Activated T-cell treated with anti-CD3 and anti-CD28 coated beads, Interleukin-2, amount 50 U/mL, for 72 hours (primary cell): ENCODE results near the gene SORBS1. TPM values are rescaled to one million over a fixed set of nuclear protein-coding genes. Genes with fewer than 3 reads are reported as not detected.
"Not testable (repeated sequence)": the region's sequence is repeated elsewhere in the genome, so short reads cannot be mapped to it uniquely, and the experiment has no call there.

Experiments
- ATAC-seq, 2 donors: fragments of 150-1000 bp; cut with Tn5 transposase; replicated peaks in 1 of 2; 2 replicates each; pipeline ENCODE4 v1.10.0; 2021; ENCODE audit warnings: moderate library complexity in 2 of 2, mild to moderate bottlenecking in 1 of 2
- DNase-seq, 2 donors: peaks; one replicate each; pipeline ENCODE4 v3.0.0; 2021 to 2022; ENCODE audit warnings: mixed read lengths in 1 of 2
- H3K27ac Mint-ChIP-seq: one replicate; pipeline ENCODE4 v1.8.0; 2022; ENCODE audit warnings: mild to moderate bottlenecking, moderate library complexity, mixed read lengths
- H3K27me3 Mint-ChIP-seq: one replicate; pipeline ENCODE4 v1.8.0; 2022; ENCODE audit warnings: low read depth, mixed read lengths
- H3K36me3 Mint-ChIP-seq, 2 donors: one replicate each; pipeline ENCODE4 v1.8.0; 2022; ENCODE audit warnings: mixed read lengths in 2 of 2, mild to moderate bottlenecking in 1 of 2; ENCODE audit not compliant: insufficient read depth in 2 of 2
- H3K4me1 Mint-ChIP-seq: one replicate; pipeline ENCODE4 v1.8.0; 2022; ENCODE audit warnings: low read depth, mixed read lengths
- H3K4me3 Mint-ChIP-seq, 2 donors: one replicate each; pipeline ENCODE4 v1.8.0; 2022; ENCODE audit warnings: mild to moderate bottlenecking in 2 of 2, mixed read lengths in 2 of 2, moderate library complexity in 2 of 2
- H3K9me3 Mint-ChIP-seq, 2 donors: one replicate each; pipeline ENCODE4 v1.8.0; 2022; ENCODE audit warnings: mixed read lengths in 2 of 2
- total RNA-seq, 2 donors: library from RNA; stranded (reverse); gene quantifications; one replicate each; pipeline ENCODE4 v1.2.3, GENCODE V29; 2022

The SORBS1 gene
- total RNA-seq, 2 donors from 2014 or later, result 1.2 to 2.4 TPM

DNA sequence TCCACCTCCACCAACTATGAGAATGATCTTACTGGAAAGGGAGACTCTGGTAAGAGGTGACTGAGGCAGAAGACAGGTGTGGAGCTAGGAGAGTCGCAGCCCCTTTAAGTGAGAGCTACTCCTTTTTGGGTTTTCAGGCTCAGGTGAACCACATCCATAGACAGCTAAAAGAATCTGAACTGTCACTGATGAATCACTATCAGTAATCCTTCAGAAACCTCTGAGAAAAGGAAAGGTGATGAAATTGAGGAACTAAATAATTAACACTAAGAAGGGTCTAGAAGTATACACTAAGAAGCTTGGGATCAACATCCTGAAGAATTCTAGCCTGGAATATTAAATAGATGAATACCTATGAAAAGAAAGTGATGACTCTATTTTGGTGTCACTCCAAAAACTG is 83.0 kb downstream of the SORBS1 start:
- Mint-ChIP-seq H3K4me3 (no peak overlapping the region), H3K36me3 (no peaks in the 10 kb centered on the region), H3K9me3 (no peaks in the 10 kb centered on the region), H3K27me3 (no peaks in the 10 kb centered on the region), H3K4me1 (no peaks in the 10 kb centered on the region), H3K27ac (no peak overlapping the region)
- ATAC-seq (no peak), DNase-seq (no peak)

GRCh38 chr10:95477175-95477520 is 84.0 kb downstream of the SORBS1 start:
- no peaks in the 10 kb centered on the region for H3K4me1 Mint-ChIP-seq

GRCh38 chr10:95476469-95477174 is 84.5 kb downstream of the SORBS1 start:
- Mint-ChIP-seq H3K27ac (no peak overlapping the region), H3K9me3 (no peaks in the 10 kb centered on the region), H3K4me1 (no peaks in the 10 kb centered on the region), H3K4me3 (no peak overlapping the region), H3K27me3 (no peaks in the 10 kb centered on the region), H3K36me3 (no peaks in the 10 kb centered on the region)
- DNase-seq, result no peak
- ATAC-seq, result no peak

More at GRCh38 chr10:95477175-95477520, 84.0 kb downstream of the SORBS1 start:
- Mint-ChIP-seq H3K27me3 (no peaks in the 10 kb centered on the region), H3K27ac (no peak overlapping the region), H3K9me3 (no peaks in the 10 kb centered on the region), H3K36me3 (no peaks in the 10 kb centered on the region), H3K4me3 (no peak overlapping the region)
- DNase-seq (no peak), ATAC-seq (no peak)

DNA sequence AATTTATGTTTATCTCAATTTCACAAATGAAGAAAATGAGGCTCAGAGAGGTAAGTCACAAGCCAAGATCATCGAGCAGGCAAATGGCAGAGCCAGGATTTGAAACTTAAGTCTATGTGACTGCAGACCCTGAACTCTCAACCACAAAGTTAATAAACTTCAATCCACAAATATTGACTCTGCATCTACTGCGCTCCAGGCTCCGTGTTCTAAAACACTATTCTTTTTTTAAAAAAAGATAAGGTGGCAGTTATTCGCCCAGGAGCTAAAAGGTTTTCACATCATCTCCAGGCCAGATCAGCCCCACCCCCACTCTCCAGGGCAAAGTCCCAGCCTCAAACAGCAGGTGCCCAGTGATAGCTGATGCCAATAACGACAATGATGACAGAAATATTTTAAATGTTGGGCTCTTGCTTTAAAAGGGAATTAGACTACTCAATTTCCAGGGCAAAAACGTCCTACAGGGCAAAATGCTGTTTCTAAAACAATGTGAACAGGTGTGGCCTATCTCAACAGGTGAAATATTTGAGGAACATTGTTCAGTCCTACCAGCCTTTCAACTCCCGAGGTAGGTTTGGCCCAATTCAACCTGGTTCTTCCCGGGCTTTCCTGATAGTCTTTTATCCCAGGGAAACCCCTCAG is 85.2 kb downstream of the SORBS1 start:
- no peak overlapping the region for H3K4me3 Mint-ChIP-seq
- no peak for ATAC-seq
- no peaks in the 10 kb centered on the region for H3K36me3 Mint-ChIP-seq
- H3K27me3 Mint-ChIP-seq, result no peaks in the 10 kb centered on the region
- H3K9me3 Mint-ChIP-seq, result no peaks in the 10 kb centered on the region
- H3K27ac Mint-ChIP-seq, result no peak overlapping the region
- DNase-seq, result no peak
- no peaks in the 10 kb centered on the region for H3K4me1 Mint-ChIP-seq

GRCh38 chr10:95475003-95475383 is 86.2 kb downstream of the SORBS1 start:
- Mint-ChIP-seq H3K4me1 (no peaks in the 10 kb centered on the region), H3K27me3 (no peaks in the 10 kb centered on the region), H3K27ac (no peak overlapping the region), H3K9me3 (no peaks in the 10 kb centered on the region), H3K36me3 (no peaks in the 10 kb centered on the region), H3K4me3 (no peak overlapping the region)
- DNase-seq (no peak), ATAC-seq (no peak)

DNA sequence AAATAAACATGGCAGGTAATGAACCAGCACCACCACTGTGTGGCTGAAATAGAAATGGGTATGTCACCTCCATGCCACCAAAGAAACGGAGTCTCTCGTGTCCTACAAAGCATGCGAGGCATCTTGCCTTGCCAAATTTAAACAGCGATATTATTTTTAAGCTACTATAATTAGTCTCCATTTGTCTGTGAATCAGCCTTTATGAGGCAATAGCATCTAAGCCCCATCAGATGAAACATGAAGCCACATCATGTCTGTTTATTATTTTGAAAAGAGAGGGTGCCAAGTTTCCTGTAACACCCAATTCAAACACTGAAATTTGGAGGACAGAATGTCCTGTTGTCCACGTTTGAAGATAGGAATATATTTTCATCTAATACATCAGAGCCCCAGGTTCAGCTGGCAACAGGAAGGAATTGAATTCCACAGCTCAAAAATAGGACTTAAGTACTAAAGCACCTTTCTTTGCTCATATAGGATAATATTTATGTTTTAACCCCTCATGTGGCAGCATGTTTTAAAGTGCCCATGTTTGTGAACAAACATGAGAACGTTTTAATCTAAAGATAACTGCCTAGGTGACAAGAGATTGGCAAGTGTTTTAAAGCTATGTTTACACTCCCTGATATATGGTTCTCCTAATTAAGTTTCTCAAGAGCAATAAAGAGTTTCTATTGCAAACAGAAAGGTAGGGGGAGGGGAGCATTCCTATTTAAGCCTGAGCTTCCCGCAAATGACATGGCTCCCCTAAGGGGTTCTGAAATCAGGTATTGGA is 86.8 kb downstream of the SORBS1 start:
- Mint-ChIP-seq H3K27ac (no peak overlapping the region), H3K36me3 (no peaks in the 10 kb centered on the region), H3K4me3 (no peak overlapping the region), H3K4me1 (no peaks in the 10 kb centered on the region), H3K9me3 (no peaks in the 10 kb centered on the region), H3K27me3 (no peaks in the 10 kb centered on the region)
- ATAC-seq, result no peak
- DNase-seq, result no peak

DNA sequence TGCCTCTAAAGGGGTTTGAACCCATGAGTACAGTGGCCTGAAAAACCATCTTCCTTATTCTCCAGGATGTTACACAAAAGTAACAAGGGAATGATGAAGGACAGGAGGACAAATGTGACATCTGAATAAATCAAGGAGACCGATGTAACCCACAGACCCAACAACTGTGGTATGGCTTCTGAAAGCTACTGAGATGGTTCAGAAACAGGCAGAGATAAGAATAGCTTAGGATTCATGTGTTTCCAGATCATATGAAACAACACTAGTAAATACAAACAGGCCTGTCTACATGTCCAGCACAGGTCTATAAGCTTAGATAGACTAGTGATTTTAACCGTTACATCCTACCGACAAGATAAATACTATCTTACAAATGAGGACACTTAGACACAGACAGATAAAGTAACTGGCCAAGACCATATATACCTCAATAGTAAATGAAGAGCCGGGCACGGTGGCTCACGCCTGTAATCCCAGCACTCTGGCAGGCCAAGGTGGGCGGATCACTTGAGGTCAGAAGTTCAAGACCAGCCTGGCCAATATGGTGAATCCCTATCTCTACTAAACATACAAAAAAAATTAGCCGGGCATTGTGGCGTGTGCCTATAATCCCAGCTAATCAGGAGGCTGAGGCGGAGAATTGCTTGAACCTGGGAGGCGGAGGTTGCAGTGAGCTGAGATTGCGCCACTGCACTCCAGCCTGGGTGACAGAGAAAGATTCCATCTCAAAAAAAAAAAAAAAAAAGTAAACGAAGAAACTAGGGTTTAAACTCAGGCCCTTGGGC is 88.7 kb downstream of the SORBS1 start:
- H3K4me3 Mint-ChIP-seq, result no peak overlapping the region
- no peaks in the 10 kb centered on the region for H3K4me1 Mint-ChIP-seq
- no peak overlapping the region for H3K27ac Mint-ChIP-seq
- peaks cover 6% of the 10 kb centered on the region for H3K27me3 Mint-ChIP-seq
- no peaks in the 10 kb centered on the region for H3K36me3 Mint-ChIP-seq
- no peaks in the 10 kb centered on the region for H3K9me3 Mint-ChIP-seq
- ATAC-seq (no peak), DNase-seq (no peak)

DNA sequence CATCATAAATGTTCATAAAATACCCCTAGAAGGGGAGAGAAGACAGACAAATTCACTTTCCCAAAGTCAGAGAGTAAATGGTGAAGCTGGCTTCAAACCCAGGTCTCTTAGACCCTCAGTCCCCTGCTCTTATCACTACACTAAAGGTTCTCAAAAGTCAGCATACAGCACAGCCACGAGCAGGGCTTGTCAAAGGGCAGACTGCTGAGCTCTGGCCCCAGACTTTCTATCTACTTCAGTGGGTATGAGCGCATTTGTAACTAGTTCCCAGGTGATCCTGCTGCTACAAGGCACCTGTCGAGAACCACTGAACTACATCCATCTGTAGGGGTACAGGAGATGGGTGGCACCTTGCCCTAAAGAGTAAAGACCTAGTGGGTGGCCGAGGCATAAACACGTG is 91.5 kb downstream of the SORBS1 start:
- no peaks in the 10 kb centered on the region for H3K9me3 Mint-ChIP-seq
- no peak for DNase-seq
- no peak for ATAC-seq
- H3K27ac Mint-ChIP-seq, result no peak overlapping the region
- H3K4me3 Mint-ChIP-seq, result no peak overlapping the region
- H3K27me3 Mint-ChIP-seq, result peaks cover 6% of the 10 kb centered on the region
- no peaks in the 10 kb centered on the region for H3K4me1 Mint-ChIP-seq
- H3K36me3 Mint-ChIP-seq, result no peaks in the 10 kb centered on the region

DNA sequence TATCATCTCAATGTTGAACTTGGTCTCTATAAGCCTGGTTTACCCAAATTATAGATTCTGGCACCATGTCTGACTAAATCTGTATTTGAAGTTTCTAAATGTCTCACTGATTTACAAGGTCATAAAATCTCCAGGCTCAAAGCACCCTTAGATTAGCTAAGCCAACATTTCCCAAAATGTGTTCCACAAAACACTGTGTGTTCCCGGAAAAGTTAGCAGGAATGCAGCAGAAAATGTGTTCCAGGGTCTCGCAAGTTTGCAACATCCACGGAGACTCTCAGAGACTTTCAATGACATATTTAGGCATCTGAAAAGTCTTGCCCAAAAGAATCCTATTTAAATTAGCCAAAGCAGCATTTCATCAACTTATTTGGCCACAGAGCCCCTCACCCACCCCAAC is 91.9 kb downstream of the SORBS1 start:
- Mint-ChIP-seq H3K4me3 (no peak overlapping the region), H3K27me3 (peaks cover 6% of the 10 kb centered on the region), H3K9me3 (no peaks in the 10 kb centered on the region), H3K36me3 (no peaks in the 10 kb centered on the region), H3K4me1 (no peaks in the 10 kb centered on the region), H3K27ac (no peak overlapping the region)
- ATAC-seq, result no peak
- no peak for DNase-seq

DNA sequence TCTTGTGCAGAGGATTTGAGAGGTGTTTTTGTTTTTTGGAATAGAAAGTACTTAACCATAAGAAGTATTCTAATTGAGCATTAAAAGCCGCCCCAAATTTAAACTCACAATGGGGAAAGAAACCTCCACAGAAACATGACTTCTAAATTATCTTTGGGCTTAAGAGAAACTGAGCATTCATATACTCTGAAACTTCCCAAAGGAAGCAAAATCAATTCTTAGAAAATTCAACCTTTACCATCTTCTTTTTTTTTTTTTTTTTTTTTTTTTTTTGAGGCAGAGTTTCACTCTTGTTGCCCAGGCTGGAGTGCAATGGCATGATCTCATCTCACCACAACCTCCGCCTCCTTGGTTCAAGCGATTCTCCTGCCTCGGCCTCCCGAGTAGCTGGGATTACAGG is 93.5 kb downstream of the SORBS1 start:
- H3K9me3 Mint-ChIP-seq, ATAC-seq, H3K27me3 Mint-ChIP-seq, H3K4me3 Mint-ChIP-seq, H3K27ac Mint-ChIP-seq, H3K4me1 Mint-ChIP-seq, DNase-seq, H3K36me3 Mint-ChIP-seq: not testable (repeated sequence)

DNA sequence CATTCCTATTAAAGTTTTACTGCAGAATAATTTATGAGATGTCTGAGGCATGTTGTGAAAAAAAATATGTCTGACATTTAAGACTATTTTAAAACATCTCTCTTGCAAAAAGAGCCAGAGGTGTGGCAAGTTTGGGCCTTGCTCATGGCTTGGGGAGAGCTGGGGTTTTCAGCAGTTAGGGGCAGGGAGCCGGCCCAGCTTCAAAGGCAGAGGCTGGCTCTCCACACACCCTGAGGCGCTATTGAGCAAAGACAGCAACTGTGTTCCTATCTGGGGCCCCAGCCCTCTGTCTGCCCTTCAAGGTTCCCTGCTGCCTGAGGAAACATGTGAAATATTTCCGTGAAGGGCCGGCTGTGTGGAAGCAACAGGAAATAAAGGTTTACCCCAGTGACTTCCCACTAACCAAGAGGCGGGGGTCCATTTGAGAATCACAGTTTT is 94.0 kb downstream of the SORBS1 start:
- peaks cover 6% of the 10 kb centered on the region for H3K27me3 Mint-ChIP-seq
- H3K4me1 Mint-ChIP-seq, result no peaks in the 10 kb centered on the region
- DNase-seq, result no peak
- H3K4me3 Mint-ChIP-seq, result no peak overlapping the region
- ATAC-seq, result no peak
- H3K36me3 Mint-ChIP-seq, result no peaks in the 10 kb centered on the region
- H3K9me3 Mint-ChIP-seq, result no peaks in the 10 kb centered on the region
- no peak overlapping the region for H3K27ac Mint-ChIP-seq

- H3K4me1 Mint-ChIP-seq, result no peaks in the 10 kb centered on the region
- DNase-seq (no peak), ATAC-seq (no peak)
- no peaks in the 10 kb centered on the region for H3K9me3 Mint-ChIP-seq
- H3K27ac Mint-ChIP-seq, result no peak overlapping the region
- no peak overlapping the region for H3K4me3 Mint-ChIP-seq
- H3K27me3 Mint-ChIP-seq, result peaks cover 6% of the 10 kb centered on the region
- H3K36me3 Mint-ChIP-seq, result no peaks in the 10 kb centered on the region
Observed at GRCh38 chr10:95466436-95466835, 94.7 kb downstream of the SORBS1 start.

DNA sequence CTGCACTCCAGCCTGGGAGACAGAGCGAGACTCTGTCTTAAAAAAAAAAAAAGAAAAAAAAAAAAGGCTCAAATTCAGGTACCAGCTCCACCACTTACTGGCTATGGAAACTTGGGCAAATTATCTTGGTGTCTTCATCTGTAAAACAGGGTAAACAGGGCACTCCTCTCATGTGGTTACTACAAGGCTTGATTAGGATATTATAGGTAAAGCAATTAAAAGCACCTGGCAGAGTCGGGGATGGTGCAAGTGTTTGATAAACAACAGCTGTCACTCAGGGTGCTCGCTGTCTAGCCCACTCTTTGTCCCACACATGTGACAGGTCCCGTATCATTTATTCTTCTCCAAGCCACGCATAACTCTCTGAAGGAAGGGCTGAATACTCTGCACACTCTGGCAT is 96.9 kb downstream of the SORBS1 start:
- Mint-ChIP-seq H3K4me1 (no peaks in the 10 kb centered on the region), H3K9me3 (no peaks in the 10 kb centered on the region), H3K36me3 (no peaks in the 10 kb centered on the region), H3K4me3 (no peak overlapping the region), H3K27ac (no peak overlapping the region), H3K27me3 (peaks cover 5% of the 10 kb centered on the region)
- ATAC-seq (no peak), DNase-seq (no peak)
